ENCODE data around the gene ZNF880.
A peak's percentile ranks its signal among the peaks of the same experiment; 100 is the strongest.
"Not testable (repeated sequence)": the region's sequence is repeated elsewhere in the genome, so short reads cannot be mapped to it uniquely, and the experiment has no call there.

Gene ZNF880

DNA sequence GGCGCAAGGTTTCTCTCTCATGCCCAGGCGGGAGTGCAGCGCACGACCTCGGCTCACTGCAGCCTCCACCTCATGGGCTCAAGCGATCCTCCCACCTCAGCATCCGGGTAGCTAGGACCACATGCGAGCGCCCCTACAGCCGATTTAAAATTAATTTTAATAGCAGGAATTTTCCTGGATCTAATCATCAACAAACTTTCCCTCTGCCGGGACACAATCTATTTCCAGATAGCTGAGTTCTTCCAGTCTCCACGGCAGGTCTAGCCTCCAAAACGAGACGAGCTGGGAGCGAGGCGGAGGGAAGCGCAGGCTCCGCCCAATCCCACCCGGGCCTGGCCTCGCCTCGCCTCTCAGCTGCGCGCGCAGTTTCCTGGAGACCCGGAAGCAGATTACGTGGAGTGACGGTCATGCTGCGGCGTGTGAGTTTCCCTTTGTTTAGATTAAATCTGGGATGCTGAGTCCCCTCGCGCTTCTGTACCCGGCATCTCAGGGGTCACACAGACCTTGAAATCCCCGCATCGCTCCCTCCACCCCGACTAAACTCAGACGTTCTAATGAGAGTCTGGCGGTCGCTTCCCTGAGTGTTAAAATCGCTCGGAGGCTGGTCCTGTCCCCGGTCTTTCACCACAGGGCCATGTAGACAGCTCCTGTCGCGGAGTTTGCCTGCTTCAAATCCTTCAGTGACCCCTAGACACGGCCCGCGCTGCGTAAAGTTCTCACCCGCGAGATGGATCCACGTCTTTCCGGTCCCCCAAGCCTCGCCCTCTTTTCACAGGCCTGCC is at the start of gene ZNF880:
ZNF880 (plus strand) TSS at position 365 of the 782 bp plus-strand sequence; CDS start at position 408, 43 bp downstream.
- peak; percentile 80 for DNase-seq (ENCODE audit: low spot score)
- TF ChIP-seq CTCF (IDR thresholded peaks at IDR 0.05; ENCODE audit: extremely low read depth, missing control alignments) = no peak

GRCh38 chr19:52322429-52322828 is 47.3 kb upstream of the ZNF880 start:
- TF ChIP-seq CTCF (IDR thresholded peaks at IDR 0.05; ENCODE audit: extremely low read depth, missing control alignments) = no peak
- no peak for DNase-seq (ENCODE audit: low spot score)

DNA sequence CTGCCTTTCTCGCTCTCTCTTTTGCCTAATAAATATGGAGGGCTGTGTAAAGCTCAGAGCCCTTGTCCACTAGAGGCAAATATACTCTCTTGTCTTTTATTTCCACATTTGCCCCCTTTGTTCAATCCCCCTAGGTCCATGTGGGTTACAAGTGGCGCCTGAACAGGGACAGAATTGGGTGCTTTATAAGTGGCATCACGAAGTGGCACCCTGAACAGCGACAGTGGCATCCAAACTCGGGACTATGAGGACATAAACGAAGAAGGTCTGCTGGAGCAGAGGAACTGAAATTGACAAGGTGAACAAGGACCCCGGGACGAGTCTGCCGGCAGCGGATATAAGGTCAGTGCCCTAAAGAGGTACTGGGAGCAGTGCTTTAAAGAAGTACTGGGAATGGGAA is 38.0 kb upstream of the ZNF880 start:
- TF ChIP-seq CTCF (IDR thresholded peaks at IDR 0.05; ENCODE audit: extremely low read depth, missing control alignments) = no peak
- no peak for DNase-seq (ENCODE audit: low spot score)

DNA sequence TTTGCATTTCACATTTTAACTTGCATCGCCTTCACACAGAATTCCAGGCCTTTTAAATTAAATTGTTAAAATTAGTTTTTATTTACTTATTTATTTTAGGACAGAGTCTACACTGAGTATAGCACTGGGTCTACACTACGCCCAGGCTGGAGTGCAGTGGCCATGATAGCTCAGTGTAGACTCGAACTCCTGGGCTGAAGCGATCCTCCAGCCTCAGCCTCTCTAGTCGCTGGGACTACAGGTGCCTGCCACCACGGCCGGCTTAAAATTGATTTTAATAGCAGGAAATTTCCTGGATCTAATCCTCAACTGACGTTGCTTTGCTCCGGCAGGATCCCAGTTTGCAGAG is 34.0 kb upstream of the ZNF880 start:
- no peak for DNase-seq (ENCODE audit: low spot score)
- TF ChIP-seq CTCF (IDR thresholded peaks at IDR 0.05; ENCODE audit: extremely low read depth, missing control alignments) = no peak

DNA sequence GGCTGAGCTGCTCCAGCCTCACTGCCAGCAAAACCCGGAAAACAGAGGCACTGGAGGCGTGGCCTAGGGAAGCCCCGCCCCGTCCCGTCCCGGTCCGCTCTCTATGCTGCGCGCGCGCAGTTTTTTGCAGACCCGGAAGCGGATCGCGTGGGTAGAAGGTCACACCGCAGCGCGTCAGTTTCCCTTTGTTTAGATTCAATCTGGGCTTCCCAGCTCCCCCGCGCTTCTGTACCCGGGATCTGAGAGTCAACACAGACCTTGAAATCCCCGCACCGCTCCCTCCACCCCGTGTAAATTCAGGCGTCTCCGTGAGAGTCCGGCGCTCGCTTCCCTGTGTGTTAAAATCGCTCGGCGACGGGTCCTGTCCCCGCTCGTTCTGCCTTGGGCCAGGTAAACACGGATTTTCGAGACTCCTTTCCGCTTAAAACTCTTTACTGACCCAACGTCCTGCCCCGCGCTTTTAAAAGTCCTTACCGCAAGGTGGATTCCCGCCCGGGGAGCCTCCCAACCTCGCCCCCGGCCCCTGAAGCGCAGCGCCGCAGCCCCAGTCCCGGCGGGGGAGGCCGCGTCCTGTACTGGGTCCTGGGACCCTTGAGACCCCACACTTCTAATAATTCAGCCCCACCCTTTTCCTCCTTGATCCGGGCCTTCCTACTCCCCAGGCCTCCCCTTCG is 33.5 kb upstream of the ZNF880 start, which contains the start of gene ZNF610:
ZNF610 (plus strand) TSS at position 127 of the 674 bp plus-strand sequence. CDS start 12,930 bp downstream, outside the sequence.
- no peak for TF ChIP-seq CTCF (IDR thresholded peaks at IDR 0.05; ENCODE audit: extremely low read depth, missing control alignments)

GRCh38 chr19:52336791-52337381 is 32.8 kb upstream of the ZNF880 start:
- DNase-seq (ENCODE audit: low spot score) = no peak
- no peak for TF ChIP-seq CTCF (IDR thresholded peaks at IDR 0.05; ENCODE audit: extremely low read depth, missing control alignments)

More for the DNA sequence above, 33.5 kb upstream of the ZNF880 start, which contains the start of gene ZNF610:
- DNase-seq (ENCODE audit: low spot score) = peak; percentile 87

DNA sequence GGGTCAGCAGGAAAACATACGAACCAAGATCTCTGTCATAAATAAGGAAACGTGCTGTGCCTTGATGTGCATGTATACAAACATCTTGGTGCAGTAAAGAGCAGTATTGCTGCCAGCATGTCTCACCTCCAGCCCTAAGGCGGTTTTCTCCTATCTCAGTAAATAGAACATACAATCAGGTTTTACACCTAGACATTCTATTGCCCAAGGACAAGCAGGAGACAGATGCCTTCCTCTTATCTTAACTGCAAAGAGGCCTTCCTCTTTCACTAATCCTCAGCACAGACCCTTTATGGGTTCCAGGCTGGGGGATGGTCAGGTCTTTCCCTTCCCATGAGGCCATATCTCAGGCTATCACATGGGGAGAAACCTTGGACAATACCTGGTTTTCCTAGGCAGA is 30.7 kb upstream of the ZNF880 start:
- not testable (repeated sequence) for DNase-seq (ENCODE audit: low spot score)
